SK-N-MC (cell line): Measurements from ENCODE around the gene PHACTR2.

Source experiments
- EZH2 ChIP-seq: fragments of 200-600 bp; sonication (generic); IDR thresholded peaks from one replicate; pipeline ENCODE4 v1.6.1; 2017; ENCODE audit warnings: antibody characterized with exemption
- FOXP2 ChIP-seq: optimal IDR thresholded peaks from 2 replicates; pipeline ENCODE3; 2011; ENCODE audit warnings: mild to moderate bottlenecking, moderate library complexity; ENCODE audit not compliant: insufficient read depth; ENCODE audit errors: extremely low read length, control extremely low read depth
- POLR2AphosphoS5 ChIP-seq: IDR thresholded peaks from 2 replicates; pipeline ENCODE4 v1.6.1; 2012; ENCODE audit warnings: mild to moderate bottlenecking, low read depth, low read length, borderline replicate concordance

DNA sequence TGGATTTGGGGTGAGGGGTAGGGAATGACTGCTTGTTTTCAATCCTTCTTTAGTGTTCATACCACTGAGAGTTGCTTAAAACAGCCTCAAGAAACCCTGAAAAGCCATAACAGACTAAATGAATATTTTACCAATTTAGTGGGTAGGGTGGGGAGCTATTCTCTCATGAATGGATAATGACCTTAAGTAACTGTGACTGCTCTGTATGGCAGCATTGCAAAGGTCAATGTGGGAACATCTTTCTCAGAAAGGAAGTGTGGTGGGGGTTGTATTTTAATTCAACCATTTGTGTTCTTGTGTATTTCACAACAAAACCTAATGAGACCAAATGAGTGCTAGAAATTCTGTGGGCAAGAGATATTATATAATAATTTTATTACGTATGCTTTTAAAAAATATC, 55.7 kb downstream of the PHACTR2 start:
- TF ChIP-seq POLR2AphosphoS5: no peak
- TF ChIP-seq EZH2: no peak
- no peak for TF ChIP-seq FOXP2
